Measurements from ENCODE around the gene FXYD5. TPM values are rescaled to one million over a fixed set of nuclear protein-coding genes. Genes with fewer than 3 reads are reported as not detected.

Gene FXYD5
- total RNA-seq, 1 donor = 179 TPM

GRCh38 chr19:35167251-35168119 lies 12.9 kb downstream of the FXYD5 start:
- Histone ChIP-seq H3K4me3 (ENCODE audit: low read length) (no peak overlapping the region), H3K9me3 (ENCODE audit: low read depth, low read length) (no peaks in the 10 kb centered on the region), H3K4me1 (ENCODE audit: insufficient read depth, low read length) (peaks cover 48% of the 10 kb centered on the region), H3K27me3 (ENCODE audit: insufficient read depth, low read length) (no peaks in the 10 kb centered on the region)

- H3K27me3 ChIP-seq (ENCODE audit: insufficient read depth, low read length) = no peaks in the 10 kb centered on the region
- H3K9me3 ChIP-seq (ENCODE audit: low read depth, low read length) = no peaks in the 10 kb centered on the region
- peaks cover 53% of the 10 kb centered on the region for H3K4me1 ChIP-seq (ENCODE audit: insufficient read depth, low read length)
- no peak overlapping the region for H3K4me3 ChIP-seq (ENCODE audit: low read length)
These were observed 13.7 kb downstream of the FXYD5 start for GRCh38 chr19:35168196-35168595.

GRCh38 chr19:35169221-35169995 lies 14.9 kb downstream of the FXYD5 start:
- peaks cover 53% of the 10 kb centered on the region for H3K4me1 ChIP-seq (ENCODE audit: insufficient read depth, low read length)

GRCh38 chr19:35170359-35171061 lies 16.0 kb downstream of the FXYD5 start:
- Histone ChIP-seq H3K4me3 (ENCODE audit: low read length) (no peak overlapping the region), H3K27me3 (ENCODE audit: insufficient read depth, low read length) (no peaks in the 10 kb centered on the region), H3K9me3 (ENCODE audit: low read depth, low read length) (no peaks in the 10 kb centered on the region), H3K4me1 (ENCODE audit: insufficient read depth, low read length) (peaks cover 59% of the 10 kb centered on the region)

More at GRCh38 chr19:35169221-35169995, 14.9 kb downstream of the FXYD5 start:
- Histone ChIP-seq H3K4me3 (ENCODE audit: low read length) (no peak overlapping the region), H3K27me3 (ENCODE audit: insufficient read depth, low read length) (no peaks in the 10 kb centered on the region), H3K9me3 (ENCODE audit: low read depth, low read length) (no peaks in the 10 kb centered on the region)

GRCh38 chr19:35171730-35172129 lies 17.2 kb downstream of the FXYD5 start:
- Histone ChIP-seq H3K4me1 (ENCODE audit: insufficient read depth, low read length) (peaks cover 65% of the 10 kb centered on the region), H3K9me3 (ENCODE audit: low read depth, low read length) (no peaks in the 10 kb centered on the region), H3K4me3 (ENCODE audit: low read length) (no peak overlapping the region), H3K27me3 (ENCODE audit: insufficient read depth, low read length) (no peaks in the 10 kb centered on the region)

DNA sequence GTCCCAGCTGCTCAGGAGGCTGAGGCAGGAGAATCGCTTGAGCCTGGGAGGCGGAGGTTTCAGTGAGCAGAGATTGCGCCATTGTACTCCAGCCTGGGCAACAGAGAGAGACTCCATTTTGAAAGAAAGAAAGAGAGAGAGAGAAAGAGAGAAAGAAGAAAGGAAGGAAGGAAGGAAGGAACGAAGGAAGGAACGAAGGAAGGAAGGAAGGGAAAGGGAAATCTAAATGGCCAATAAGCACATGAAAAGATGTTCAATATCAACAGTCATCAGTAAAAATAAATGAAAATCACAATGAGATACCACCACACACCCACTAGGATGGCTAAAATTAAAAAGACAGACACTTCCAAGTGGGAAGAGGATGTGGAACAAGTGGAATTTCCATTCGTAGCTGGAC lies 19.7 kb downstream of the FXYD5 start:
- H3K4me3 ChIP-seq (ENCODE audit: low read length) = no peak overlapping the region

DNA sequence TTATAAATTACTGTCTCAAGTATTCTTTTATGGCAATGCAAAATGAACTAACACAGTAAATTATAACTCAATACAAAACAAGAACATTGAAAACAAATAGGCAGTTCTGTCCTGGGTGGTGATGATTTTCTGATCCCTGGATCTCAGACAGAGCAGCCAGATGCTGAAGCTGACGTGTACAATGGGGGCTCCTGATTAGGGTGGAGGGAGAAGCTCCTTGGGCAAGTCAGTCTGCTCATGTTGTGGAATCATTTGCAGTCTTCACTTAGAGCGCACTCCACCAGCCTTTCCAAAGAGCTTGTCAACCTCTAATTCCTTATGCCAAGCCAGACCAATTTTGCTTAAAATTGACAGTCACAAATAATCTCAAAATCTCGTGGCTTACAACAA lies 21.6 kb downstream of the FXYD5 start:
- Histone ChIP-seq H3K4me1 (ENCODE audit: insufficient read depth, low read length) (peaks cover 34% of the 10 kb centered on the region), H3K4me3 (ENCODE audit: low read length) (no peak overlapping the region), H3K9me3 (ENCODE audit: low read depth, low read length) (no peaks in the 10 kb centered on the region), H3K27me3 (ENCODE audit: insufficient read depth, low read length) (no peaks in the 10 kb centered on the region)

More for the DNA sequence above, 19.7 kb downstream of the FXYD5 start:
- Histone ChIP-seq H3K4me1 (ENCODE audit: insufficient read depth, low read length) (peaks cover 45% of the 10 kb centered on the region), H3K27me3 (ENCODE audit: insufficient read depth, low read length) (no peaks in the 10 kb centered on the region), H3K9me3 (ENCODE audit: low read depth, low read length) (no peaks in the 10 kb centered on the region)

DNA sequence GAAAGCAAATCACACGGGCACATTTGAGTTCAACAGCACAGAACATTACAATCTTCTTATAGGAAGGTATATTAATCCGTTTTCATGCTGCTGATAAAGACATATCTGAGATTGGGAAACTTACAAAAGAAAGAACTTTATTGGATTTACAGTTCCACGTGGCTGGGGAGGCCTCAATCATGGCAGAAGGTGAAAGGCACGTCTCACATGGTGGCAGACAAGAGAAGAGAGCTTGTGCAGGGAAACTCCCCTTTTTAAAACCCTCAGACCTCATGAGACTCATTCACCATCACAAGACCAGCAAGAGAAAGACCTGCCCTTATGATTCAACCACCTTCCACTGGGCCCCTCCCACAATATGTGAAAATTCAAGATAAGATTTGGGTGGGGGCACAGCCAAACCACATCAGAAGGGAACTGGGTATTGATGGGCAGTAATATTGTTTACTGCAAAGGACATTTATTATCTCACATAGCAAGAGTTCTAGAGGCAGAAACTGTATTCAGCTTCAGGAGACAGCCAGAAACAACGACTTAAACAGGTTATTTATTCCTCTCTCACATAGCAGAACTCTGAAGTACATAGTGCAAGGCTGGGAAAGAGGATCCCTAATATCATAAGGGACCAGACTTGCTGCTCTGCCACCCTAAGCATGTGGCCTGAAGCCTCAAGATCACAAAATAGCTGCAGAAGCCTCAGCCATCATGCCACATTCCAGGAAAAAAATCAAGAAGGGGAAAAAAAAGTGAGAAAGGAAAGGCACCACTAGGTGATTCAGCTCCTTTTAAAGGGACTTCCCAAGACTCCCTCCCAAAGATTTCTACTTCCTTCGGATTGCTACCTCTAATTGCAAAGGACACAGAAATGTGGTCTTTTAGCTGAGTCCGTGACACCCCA lies 23.1 kb downstream of the FXYD5 start:
- no peaks in the 10 kb centered on the region for H3K9me3 ChIP-seq (ENCODE audit: low read depth, low read length)

DNA sequence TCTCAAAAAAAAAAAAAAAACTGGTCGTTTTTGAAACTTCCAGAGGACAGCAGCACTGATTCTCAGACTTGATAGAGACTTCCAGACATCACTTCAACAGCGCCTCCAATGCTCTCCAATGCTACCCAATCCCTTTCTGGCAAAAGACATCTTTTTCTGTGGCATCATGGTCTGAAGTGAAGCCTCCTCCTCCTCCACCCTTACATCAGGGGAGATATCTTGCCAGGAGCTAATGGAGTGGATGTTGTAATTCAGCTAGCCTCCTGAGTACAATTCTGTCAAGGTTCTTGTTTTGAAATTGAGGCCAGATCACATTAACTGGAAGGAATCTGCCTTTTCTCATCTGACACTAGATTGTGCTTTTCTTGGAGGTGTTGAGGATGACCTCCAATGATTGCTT lies 24.2 kb downstream of the FXYD5 start:
- H3K27me3 ChIP-seq (ENCODE audit: insufficient read depth, low read length) = no peaks in the 10 kb centered on the region
- peaks cover 15% of the 10 kb centered on the region for H3K4me1 ChIP-seq (ENCODE audit: insufficient read depth, low read length)
- H3K4me3 ChIP-seq (ENCODE audit: low read length) = no peak overlapping the region
- no peaks in the 10 kb centered on the region for H3K9me3 ChIP-seq (ENCODE audit: low read depth, low read length)

More for the DNA sequence above, 23.1 kb downstream of the FXYD5 start:
- peaks cover 20% of the 10 kb centered on the region for H3K4me1 ChIP-seq (ENCODE audit: insufficient read depth, low read length)
- H3K4me3 ChIP-seq (ENCODE audit: low read length) = no peak overlapping the region
- no peaks in the 10 kb centered on the region for H3K27me3 ChIP-seq (ENCODE audit: insufficient read depth, low read length)

DNA sequence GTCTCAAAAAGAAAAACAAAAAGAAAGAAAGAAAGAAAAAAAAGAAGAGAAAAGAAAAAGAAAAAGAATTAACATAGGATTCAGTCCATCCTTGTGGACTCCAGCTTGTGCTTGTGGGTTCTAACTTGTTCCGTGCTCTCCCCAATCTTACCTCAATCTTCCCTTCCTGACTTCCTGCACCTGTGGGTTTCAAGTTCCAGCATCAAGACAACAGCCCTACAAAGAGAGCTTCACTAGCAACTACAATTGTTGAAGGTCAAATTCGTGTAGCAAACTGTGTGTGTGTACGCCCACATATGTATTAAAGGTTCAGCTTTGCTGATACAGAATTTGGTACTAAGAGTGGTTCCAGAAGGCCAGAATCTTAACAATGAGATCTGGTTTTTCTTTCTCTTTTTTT lies 25.3 kb downstream of the FXYD5 start:
- Histone ChIP-seq H3K27me3 (ENCODE audit: insufficient read depth, low read length) (no peaks in the 10 kb centered on the region), H3K4me1 (ENCODE audit: insufficient read depth, low read length) (peaks cover 15% of the 10 kb centered on the region), H3K9me3 (ENCODE audit: low read depth, low read length) (no peaks in the 10 kb centered on the region), H3K4me3 (ENCODE audit: low read length) (no peak overlapping the region)

GRCh38 chr19:35181387-35181786 lies 26.9 kb downstream of the FXYD5 start:
- H3K9me3 ChIP-seq (ENCODE audit: low read depth, low read length) = no peaks in the 10 kb centered on the region
- no peaks in the 10 kb centered on the region for H3K27me3 ChIP-seq (ENCODE audit: insufficient read depth, low read length)

DNA sequence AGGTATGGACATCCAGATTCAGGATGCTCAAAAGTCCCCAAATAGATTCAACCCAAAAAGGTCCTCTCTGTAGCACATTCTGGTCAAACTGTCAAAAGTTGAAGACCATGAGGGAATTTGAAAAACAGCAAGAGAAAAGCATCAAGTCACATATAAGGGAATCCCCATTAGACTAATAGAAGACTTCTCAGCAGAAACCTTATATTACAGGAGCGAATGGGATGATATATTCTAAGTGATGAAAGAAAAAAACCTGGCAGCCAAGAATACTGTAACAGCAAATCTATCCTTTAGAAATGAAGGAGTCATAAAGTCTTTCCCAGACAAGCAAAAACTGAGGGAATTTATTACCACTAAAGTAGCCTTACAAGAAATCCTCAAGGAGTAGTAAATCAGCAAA lies 29.7 kb downstream of the FXYD5 start:
- Histone ChIP-seq H3K4me3 (ENCODE audit: low read length) (no peak overlapping the region), H3K27me3 (ENCODE audit: insufficient read depth, low read length) (no peaks in the 10 kb centered on the region), H3K4me1 (ENCODE audit: insufficient read depth, low read length) (no peaks in the 10 kb centered on the region), H3K9me3 (ENCODE audit: low read depth, low read length) (no peaks in the 10 kb centered on the region)

More at GRCh38 chr19:35181387-35181786, 26.9 kb downstream of the FXYD5 start:
- Histone ChIP-seq H3K4me3 (ENCODE audit: low read length) (no peak overlapping the region), H3K4me1 (ENCODE audit: insufficient read depth, low read length) (peaks cover 1% of the 10 kb centered on the region)

DNA sequence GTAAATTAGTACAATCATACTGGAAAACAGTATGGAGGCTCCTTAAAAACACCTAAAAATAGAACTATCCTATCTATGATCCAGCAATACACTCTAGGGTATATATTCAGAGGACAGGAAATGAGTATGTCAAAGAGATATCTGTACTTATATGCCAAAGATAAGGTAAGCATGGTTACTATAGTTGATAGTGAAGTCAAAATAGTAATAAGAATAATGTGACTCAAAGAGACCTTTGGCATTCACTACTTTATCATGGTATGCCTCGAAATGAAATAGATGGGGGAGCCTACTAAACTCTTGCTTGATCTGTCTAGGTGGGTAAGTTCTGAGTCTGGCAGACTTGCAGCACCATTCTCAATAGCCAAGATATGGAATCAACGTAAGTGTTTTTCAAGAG lies 30.3 kb downstream of the FXYD5 start:
- no peaks in the 10 kb centered on the region for H3K27me3 ChIP-seq (ENCODE audit: insufficient read depth, low read length)
- H3K4me1 ChIP-seq (ENCODE audit: insufficient read depth, low read length) = no peaks in the 10 kb centered on the region
- no peaks in the 10 kb centered on the region for H3K9me3 ChIP-seq (ENCODE audit: low read depth, low read length)
- no peak overlapping the region for H3K4me3 ChIP-seq (ENCODE audit: low read length)
